Activated CD8-positive, alpha-beta memory T cell treated with anti-CD3 and anti-CD28 coated beads for 1 hour (primary cell): ENCODE measurements around the gene ZSCAN23.
"Not testable (repeated sequence)": the region's sequence is repeated elsewhere in the genome, so short reads cannot be mapped to it uniquely, and the experiment has no call there.

Source experiments
- DNase-seq, 2 donors: peaks; one replicate each; pipeline ENCODE4 v3.0.0-alpha.2; 2020; ENCODE audit warnings: low read depth in 1 of 2; ENCODE audit errors: extremely low read depth in 1 of 2

Gene ZSCAN23

GRCh38 chr6:28442586-28442985 lies 705 bp downstream of the ZSCAN23 start:
- DNase-seq: no peak

DNA sequence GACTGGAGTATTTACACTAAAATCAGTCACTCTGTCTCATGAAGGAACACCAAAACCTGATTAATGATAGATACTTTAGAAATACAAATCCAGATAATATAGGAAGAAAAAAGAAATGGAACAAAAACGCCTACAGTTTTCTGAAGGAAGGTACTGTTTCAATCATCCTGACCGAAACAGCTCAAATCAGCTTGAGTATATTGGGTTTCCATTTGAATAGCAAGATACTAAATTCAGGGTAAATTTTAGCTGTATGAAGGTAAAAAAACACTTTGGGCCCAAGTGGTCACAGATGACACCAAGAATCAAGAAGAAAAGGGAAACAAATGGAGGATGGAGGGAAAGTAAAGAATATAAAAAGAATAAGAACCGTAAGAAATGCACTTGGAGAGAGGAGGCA lies 6.9 kb downstream of the ZSCAN23 start:
- no peak for DNase-seq

- DNase-seq: no peak
Observed at GRCh38 chr6:28433119-28433518, 10.2 kb downstream of the ZSCAN23 start.

GRCh38 chr6:28429781-28430180 lies 13.5 kb downstream of the ZSCAN23 start:
- no peak for DNase-seq

- DNase-seq: no peak
Observed at GRCh38 chr6:28425944-28426541, 17.2 kb downstream of the ZSCAN23 start.

GRCh38 chr6:28424163-28424562 lies 19.1 kb downstream of the ZSCAN23 start:
- DNase-seq: no peak

DNA sequence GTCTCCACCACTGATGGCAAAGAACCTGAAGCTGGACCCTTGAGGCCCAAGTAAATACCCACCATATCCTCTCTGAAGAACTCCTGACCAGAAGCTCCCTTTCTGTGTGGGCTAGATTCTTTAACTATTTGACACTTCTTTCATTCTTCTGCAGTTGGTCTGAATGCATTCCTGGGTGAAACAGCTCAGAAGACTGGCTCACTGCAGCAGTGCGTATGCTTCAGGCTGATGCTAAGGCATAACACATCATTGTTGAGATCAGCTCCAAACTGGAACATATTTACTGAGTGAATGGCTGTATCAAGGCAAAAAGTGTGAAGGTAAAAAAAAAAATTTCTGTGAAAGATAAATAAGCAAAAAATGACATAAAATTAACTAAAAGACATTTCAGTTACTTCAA lies 19.7 kb downstream of the ZSCAN23 start:
- DNase-seq: no peak

GRCh38 chr6:28413681-28414080 lies 29.6 kb downstream of the ZSCAN23 start:
- DNase-seq: no peak

DNA sequence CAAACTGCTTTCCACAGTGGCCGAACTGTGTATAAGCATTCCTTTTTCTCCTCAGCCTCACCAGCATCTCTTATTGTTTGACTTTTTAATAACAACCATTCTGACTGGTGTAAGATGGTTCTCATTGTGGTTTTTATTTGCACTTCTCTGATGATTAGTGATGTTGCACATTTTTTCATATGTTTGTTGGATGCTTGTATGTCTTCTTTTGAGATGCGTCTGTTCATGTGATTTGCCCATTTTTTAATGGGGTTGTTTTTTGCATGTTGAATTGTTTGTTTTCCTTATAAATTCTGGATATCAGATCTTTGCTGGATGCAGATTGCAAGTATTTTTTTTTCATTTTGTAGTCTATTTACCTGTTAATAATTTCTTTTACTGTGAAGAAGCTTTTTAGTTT lies 32.5 kb downstream of the ZSCAN23 start:
- no peak for DNase-seq

DNA sequence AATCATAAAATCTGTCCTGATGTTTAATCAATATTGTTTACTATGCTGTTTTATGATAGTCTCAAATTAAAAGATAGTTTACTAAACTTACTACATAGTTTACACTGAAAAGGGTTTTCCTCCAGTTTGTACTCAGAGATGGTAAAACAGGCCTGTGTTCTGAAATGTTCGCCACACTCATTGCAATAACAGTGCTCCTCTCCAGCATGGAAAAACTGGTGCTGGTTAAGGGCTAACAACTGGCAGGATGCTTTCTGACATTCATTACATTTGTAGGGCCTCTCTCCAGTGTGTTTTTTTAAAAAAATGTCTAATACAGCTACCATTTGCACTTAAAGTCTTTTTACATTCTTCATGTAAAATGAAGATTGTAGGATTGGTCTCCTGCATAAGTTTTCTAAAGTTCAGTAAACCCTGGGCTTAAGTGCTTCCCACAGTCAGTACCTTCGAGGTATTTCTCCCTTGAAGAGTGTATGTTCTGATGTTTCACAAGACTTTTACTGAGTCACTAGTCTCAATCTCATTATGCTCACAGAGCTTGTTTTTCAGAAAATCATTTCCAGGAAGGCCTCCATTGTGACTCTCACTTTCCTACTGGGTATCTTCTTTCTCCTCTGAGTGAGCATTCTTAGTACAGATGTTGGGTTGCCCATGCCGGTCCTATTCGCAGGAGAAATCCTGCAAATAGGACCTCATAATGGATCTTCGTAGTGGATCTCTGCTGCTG lies 35.1 kb downstream of the ZSCAN23 start:
- DNase-seq: no peak

DNA sequence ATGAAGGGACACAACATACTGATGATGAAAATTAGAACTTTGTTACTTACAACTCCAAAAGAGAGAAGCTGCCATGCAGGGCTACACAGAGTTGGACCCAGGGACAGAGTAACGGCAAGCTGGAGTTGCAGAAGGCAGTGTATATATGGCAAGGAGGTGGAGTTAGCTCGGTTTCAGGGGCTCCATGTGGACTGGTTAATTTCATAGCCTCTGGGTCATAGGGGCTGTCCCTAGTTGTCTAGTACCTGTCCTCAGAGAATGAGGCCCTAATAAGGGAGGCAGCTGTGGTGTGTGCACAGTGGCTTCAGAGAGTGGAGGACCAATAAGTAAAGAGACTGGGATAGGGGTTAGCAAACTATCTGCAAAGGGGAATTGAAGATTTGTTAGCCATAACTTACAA lies 35.9 kb downstream of the ZSCAN23 start:
- no peak for DNase-seq

DNA sequence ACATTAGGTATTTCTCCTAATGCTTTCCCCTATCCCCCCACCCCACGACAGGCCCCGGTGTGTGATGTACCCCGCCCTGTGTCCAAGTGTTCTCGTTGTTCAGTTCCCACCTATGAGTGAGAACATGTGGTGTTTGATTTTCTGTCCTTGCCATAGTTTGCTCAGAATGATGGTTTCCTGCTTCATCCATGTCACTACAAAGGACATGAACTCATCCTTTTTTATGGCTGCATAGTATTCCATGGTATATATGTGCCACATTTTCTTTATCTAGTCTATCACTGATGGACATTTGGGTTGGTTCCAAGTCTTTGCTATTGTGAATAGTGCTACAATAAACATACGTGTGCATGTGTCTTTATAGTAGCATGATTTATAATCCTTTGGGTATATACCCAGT lies 39.4 kb downstream of the ZSCAN23 start:
- DNase-seq: not testable (repeated sequence)

DNA sequence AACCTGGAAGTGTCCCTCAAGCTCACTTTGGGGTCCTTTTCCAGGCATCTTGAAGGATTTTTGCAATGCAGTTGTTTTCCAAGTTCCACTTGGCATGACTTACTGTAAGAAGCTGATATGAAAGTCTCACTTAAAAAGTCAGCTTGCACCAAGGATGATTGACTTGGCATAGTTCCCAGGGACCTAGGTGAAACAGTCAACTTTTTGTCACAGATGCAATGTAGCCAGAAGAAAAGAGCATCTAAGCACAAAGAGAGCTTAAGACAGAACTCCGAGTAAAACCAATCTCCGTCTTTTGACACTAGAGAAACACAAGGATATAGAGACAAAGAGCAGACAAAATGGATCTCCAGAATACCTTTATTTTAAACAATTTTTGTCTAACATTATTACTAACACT lies 41.1 kb downstream of the ZSCAN23 start:
- no peak for DNase-seq

DNA sequence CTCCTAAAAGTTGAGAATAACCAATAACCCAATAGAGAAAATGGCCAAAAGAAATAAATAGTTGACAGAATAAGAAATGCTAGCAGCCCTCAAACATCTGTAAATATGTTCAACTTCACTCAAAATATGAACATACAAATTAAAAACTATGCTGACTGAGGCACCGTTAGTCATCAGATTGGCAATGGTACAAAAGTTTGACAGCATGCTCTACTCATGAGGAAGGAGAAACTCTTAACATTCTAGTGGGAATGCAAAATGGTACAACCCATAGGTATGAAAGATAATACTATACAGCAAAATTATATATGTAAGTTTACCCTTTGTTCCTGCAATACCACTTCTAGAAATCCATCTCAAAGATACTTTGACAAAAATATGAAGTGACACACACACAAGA lies 42.1 kb downstream of the ZSCAN23 start:
- DNase-seq: no peak

GRCh38 chr6:28400122-28400451 lies 43.2 kb downstream of the ZSCAN23 start:
- no peak for DNase-seq

DNA sequence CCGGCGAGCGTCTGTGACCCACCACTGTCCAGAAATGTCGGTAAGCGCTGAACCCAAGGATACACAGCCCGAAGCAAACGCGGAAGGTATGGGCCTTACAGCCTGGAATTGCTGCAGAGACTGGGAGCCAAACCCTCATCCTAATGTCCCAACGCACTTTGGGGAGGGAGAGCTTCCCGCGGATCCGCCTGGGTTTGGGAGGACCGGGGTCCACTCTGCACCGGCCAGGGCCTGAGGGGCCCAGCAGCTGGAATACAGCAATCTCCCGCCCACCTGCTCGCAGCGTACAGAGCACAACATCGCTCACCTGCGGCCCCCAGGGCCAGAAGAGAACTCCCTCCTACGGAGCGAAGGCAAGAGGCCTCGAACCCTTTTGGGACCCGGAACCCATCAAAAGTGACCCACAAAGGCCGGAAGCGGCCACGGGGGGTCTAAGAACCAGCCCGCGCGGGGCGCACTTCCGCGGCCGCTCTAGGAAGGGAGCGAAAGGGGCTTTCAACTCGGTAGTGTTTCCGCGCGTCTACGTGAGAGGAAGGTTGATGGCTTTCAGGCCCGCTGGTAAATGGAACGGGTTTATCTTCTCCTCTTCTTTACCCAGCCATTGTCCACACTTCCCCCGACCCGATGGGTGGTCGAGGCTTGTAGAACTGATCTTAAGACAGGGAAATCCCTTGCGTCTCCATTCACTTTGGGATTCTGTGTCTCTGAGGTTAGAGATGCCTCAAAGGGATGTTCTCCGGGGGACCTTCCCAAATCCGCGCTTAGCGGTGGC lies 43.8 kb downstream of the ZSCAN23 start, which contains the start of gene ZSCAN12:
TSS of gene ZSCAN12 (minus strand) at position 398 of the 772 bp plus-strand sequence. CDS start 1,342 bp downstream, outside the sequence.
- DNase-seq: peak; percentile 69 to 73

GRCh38 chr6:28395918-28396317 lies 47.4 kb downstream of the ZSCAN23 start:
- no peak for DNase-seq

- no peak for DNase-seq
Observed at GRCh38 chr6:28393912-28394662, 49.2 kb downstream of the ZSCAN23 start.

- no peak for DNase-seq
Observed at GRCh38 chr6:28390688-28391087, 52.6 kb downstream of the ZSCAN23 start.

DNA sequence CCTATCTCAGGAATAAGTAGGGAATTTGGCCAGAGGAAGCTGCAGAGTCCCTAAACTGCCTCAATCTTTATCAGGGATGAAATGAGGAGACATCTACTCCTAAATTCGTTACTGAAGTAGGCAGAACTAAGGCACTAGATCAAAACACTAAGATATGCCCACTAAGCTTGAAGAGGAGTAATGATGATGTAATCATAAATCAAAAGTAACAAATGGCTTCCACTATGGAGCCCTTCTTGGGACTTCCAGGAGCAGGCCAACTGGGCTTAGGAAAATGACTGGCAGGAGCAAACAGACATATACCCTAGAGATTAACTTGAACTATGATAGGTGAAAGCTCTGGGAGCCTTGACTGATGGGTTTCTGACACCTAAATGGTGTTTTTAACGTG lies 59.2 kb downstream of the ZSCAN23 start:
- DNase-seq: no peak
